Fibroblast of upper back skin (primary cell): ENCODE results near the gene PDCD7.
"Not testable (repeated sequence)": the region's sequence is repeated elsewhere in the genome, so short reads cannot be mapped to it uniquely, and the experiment has no call there.

ENCODE experiments used
- DNase-seq: peaks from one replicate; pipeline ENCODE4 v3.0.0-alpha.2; 2013

PDCD7 gene

DNA sequence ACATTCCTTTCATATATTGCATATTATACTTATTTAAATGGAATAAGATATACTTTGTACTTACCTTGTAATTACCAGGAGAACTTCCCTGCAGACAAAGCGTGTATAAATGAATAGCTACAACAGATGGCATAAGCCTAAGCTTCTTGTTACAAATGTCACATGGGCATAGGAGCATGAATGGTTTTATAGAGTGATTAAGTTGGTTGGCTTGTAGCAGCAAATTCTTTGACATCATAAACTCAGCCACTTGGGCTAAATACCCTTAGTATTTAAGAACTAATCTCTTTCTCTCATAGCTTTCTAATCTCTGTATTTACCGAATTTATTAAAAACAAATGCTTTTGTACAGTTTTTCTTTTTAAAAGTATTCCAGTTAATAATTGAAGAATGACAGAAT is 18.5 kb downstream of the PDCD7 start, which contains the start of gene UBAP1L:
UBAP1L (minus strand) TSS at position 115 of the 400 bp plus-strand sequence. CDS start 8,985 bp downstream, outside the sequence.
- DNase-seq, result no peak

DNA sequence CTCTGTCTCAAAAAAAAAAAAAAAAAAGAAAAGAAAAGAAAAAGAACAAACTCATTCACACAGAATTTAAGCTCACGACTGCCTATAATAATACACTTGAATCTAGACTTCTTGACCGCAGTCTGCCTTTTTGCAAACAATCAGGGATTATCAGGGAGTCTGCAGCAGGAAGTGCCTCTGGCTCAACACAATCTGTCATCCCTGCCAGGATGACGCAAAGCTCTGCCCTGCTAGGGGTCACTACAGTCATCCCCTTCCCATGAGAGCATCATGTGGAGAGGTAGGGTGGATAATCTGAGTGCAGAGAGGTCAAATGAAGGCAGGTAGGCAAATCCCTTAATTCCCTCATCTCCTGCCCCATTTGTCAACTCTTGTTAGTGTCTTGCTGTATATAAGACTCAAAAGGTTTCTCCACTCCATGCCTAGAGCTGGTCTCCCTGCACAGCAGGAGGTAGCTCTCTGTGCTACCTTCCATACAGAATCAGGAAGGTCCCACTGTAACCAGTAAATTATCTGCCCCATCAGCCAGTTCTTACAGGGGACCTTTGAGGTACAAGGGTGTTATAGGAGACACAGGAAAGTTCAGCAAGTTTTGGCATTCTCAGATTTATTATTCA is 22.8 kb downstream of the PDCD7 start:
- peak; percentile 18 for DNase-seq

DNA sequence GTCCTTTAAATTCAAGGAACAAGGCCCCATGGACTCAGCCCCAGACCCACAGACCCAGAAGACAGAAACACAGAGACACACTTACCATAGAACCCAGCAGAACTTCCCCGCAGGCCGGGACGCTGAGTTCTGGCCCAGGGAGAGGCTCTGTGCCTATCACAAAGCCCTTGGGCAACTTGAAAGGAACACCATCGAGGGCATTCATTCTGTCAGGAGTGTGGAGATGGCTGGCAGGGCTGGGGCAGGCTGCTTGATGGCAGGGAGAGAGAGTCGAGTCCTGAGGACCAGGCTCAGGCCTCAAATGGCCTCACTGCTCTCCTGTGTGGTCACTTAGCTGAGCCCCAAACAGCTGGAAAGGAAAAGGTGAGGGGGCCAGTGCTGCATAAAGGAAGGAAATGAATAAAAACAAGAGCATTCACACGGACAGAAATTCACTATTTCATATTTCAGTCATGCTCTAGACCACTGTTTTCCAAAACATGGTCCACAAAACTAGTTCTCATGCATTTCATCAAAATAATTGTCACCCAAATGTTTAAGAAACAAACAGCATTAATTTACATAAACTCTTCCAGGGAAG is 27.5 kb downstream of the PDCD7 start:
- no peak for DNase-seq

DNA sequence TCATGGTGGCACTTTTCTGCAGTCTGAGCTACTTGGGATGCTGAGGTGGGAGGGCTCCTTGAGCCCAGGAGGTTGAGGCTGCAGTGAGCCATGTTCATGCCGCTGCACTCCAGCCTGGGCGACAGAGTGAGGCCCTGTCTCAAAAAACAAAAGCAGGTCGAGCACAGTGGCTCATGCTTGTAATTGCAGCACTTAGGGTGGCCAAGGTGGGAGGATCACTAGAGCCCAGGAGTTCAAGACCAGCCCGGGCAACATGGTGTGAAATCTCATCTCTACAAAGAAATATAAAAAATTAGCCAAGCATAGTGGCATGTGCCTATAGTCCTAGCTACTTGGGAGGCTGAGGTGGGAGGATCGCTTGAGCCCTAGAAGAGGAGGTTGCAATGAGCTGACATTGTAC is 28.6 kb downstream of the PDCD7 start:
- DNase-seq, result no peak

GRCh38 chr15:65102912-65103311 is 30.7 kb downstream of the PDCD7 start:
- DNase-seq, result no peak

DNA sequence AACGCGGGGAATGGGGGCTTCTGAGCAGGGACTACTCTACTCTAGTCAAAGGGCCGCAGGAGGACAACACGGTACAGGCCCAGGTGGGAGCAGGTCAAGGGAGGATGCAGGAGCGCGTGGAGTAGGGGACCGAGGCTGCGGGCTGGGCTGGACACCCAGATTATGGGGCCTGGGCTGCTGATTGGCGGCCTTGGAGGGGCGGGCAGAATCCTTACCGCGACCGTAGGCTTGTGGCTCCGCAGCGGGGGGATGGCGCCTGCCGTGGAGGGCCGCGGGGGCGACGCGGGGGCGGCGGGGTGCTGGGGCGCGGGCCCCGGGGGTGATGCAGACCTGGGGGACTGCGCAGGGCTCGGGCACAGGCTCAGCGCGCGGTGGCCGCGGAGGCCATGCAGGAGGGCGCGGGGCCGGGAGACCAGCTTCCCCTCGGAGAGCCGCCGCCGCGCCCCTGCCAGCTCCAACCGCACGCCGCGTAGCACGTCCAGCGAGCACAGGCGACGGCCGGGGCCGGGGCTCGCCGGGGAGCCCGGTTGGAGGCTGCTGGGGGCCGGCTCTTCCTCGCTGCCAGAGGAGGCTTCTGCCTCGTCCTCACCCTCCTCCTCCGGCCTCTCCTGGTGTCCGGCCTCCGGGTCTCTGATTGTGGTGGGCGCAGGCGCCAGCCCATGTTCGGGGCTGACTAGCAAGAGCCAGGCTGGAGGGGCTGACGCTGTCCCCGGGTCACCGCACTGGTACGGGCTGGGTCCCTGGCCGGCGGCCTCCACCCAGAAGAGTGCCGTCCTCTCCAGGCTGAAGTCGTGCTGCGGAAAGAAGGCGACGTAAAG is 31.5 kb downstream of the PDCD7 start:
- no peak for DNase-seq

GRCh38 chr15:65101411-65101890 is 32.2 kb downstream of the PDCD7 start:
- peak; percentile 65 for DNase-seq

DNA sequence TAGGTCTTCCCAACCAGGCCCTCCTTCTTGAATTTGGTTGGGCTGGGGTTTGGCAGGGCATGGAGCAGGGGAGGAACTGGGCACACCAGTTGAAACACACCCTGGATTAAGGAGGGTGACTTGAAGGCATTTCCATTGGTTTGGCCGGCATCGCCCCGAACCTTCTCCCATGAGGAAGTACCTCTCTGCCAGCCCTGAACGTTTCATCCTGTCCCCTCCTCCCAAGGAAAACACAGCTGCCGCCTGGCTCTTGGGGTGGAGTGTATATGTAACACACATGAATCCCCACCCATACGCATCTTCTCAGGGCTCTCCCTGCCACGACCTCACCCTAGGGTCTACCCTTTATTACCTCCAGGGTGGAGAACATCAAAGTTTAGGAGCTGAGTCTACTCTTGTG is 33.2 kb downstream of the PDCD7 start:
- no peak for DNase-seq

- DNase-seq, result not testable (repeated sequence)
Measured at GRCh38 chr15:65099801-65100200, 33.8 kb downstream of the PDCD7 start.

DNA sequence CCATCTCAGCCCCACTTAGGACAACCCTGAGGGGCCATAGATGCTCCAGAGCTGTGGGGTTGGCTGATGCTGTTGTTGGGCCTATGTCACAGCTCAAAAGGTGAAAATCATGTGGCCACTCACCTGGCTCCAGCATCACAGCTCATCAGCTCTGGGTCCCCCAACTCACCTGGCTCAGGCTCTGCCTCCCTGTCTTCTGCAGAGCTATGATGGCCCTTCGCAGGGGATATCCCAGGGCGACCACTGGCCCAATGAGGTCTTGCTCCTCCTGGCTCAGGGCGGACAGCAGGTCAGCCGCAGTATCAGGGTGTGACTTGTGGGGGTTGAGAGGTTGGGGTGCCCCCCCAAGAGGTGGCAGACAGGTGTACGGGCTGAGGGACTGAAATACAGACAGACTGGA is 34.3 kb downstream of the PDCD7 start:
- no peak for DNase-seq

DNA sequence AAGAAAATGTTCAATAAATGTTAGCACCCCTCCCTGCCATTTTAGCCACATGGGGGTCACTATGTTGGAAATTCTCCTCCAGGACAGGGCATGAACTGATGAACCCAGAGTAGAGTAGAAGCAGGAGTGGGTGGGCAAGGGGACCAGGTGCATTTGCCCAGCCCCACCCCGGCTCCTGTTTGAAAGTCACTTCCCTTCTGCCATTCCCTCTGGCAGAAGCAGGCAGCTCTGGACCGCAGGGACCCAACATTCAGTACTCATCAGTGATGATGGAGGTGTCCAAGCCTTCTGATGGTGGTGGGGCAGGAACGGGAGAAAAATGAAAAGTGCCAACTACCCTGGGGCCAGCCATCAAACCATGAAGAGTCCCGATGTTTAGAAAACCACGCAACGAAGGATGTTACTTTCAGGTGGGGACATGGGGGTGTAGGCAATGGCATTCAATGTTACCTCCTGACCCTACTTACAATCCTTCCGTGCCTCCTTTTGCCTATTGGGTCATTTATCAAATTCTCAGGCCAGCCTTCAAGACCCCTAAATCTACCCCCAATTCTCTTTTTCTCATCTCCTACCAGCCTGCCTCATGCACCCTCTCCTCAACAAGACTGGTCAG is 35.9 kb downstream of the PDCD7 start:
- no peak for DNase-seq

DNA sequence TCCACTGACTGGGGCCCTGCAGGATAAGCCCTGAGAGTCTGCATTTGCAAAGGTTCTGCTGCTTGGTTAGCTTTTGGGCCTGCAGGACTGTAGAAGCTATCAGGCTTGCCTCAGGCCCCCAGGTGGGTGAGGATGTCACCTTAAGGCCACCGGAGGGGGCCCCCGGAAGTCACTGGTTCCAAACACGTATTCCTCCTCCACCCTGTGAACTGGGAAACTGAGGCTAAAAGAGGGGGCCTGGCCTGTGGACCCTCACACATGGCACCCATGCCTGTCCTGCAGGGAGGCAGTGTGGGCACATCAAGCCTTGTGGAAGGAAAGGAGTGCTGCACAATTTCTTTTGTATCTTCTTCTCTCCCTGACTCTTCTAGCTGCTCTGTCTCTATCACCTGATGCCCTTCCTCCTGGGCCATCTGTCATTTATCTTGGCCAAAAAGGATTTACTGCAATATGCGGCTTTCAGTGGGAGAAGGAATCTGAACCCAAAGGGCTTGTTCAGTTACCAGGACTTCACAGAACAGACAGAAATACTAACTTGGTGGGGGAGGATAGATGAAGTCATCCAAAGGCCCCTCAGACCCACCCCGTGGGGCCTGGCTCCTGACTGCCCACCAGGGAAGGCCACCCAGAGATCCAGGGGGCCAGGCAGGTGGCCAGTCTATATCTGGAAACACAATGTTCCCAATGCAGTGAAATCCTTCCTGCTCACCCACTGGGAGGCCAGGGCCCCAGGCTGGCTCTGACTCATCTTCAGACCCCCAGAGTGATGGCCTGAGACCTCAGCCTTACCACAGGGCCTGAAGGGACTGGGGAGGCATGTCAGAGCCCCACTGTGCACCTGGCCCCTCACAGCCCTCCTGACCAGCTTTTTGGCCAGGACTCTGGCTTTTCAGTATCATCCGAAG is 36.9 kb downstream of the PDCD7 start:
- DNase-seq, result no peak

GRCh38 chr15:65095747-65096104 is 37.9 kb downstream of the PDCD7 start:
- DNase-seq, result no peak

- no peak for DNase-seq
Measured at GRCh38 chr15:65095011-65095746, 38.4 kb downstream of the PDCD7 start.

- DNase-seq, result no peak
Measured at GRCh38 chr15:65094294-65094995, 39.2 kb downstream of the PDCD7 start.

DNA sequence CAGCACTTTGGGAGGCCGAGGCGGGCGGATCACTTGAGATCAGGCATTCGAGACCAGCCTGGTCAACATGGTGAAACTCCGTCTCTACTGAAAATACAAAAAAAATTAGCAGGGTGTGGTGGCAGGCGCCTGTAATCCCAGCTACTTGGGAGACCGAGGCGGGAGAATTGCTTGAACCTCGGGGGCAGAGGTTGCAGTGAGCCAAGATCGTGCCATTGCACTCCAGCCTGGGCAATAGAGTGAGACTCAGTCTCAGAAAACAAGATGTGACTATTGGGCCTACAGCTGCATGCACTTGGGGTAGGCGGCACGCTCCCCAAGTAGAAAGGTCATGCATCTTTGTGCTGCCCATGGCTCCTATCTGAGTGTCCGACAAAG is 39.8 kb downstream of the PDCD7 start:
- DNase-seq, result not testable (repeated sequence)

DNA sequence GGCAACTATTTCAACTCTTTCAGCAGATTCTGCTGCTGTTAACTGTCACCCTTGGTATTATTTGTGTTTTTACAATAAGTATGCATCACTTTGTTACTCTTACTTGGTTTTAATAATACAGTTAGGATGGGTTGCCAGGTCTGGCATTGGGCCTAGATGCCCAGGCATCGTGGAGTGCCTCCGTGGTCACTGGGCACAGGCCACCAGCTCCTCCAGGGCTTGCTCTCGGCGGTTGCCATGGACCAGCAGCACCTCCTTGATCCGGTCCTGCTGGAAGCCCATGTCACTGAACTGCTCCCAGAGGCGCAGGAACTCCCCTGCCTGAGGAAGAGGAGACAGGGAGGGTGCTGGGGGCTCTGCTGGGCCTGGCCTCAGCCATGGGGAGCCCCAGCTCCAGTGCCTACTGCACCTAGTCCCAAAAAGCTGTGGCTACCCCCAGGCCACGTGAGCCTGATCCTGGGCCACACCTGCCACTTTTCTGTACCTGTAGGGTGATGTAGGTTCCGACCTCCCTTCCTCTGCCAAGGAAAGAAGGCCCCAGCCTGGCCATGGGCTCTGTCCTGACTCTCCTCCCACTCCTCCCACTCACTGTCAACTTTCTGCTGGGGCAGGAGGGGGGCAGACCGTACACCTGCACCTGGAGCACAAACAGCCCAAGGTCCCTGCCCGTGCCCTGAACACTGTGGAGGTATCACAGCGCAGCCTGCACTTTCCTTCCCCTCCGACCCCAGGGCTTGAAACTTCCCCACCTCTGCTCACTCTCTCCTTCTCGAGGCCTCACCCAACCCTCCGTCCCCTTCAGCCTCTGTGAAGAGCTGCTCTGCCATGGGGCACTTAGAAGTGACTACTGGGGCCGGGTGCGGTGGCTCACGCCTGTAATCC is 40.5 kb downstream of the PDCD7 start:
- DNase-seq, result no peak

DNA sequence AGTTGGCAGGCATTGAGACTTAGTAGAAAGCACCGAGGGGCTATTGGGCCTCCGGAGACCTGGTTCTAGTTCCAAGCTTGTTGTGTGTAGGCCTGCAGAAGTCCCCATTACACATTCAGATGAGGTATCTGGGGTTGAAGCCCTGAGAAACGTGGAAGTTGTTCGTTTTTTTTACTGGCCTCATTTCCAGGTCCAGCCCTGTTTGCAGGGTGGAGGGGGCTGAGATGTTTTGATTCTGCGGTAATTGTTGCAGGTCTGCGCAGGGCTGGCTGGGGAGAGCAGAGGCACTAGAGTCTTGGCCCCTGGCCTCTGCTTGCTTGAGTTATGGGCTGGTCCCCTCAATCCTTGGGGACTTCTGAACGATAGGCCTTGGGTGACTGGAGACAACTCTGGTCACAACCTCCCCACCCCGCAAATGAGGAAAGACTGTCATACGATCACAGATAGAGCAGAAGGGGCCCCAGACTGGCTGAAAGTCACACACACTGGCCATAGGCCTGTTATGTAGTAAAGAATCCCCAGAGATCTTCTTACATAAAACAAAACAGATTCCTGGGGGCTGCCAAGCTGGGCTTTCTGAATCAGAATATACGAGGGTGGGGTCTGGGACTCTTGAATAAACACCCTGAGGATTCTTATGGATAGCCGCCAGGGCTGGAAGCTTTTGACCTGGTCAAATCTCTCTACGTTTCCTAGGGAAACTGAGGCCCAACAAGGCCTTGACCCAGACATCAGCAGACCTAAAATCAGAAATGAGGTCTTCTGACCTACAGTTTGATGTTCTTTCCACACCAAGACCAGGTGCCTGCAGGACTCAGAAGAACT is 41.5 kb downstream of the PDCD7 start:
- no peak for DNase-seq

- DNase-seq, result no peak
Measured at GRCh38 chr15:65089206-65089824, 44.3 kb downstream of the PDCD7 start.
